Measurements from ENCODE around the gene PDHB.
A peak's percentile ranks its signal among the peaks of the same experiment; 100 is the strongest.
"Not testable (repeated sequence)": the region's sequence is repeated elsewhere in the genome, so short reads cannot be mapped to it uniquely, and the experiment has no call there.

PDHB gene

DNA sequence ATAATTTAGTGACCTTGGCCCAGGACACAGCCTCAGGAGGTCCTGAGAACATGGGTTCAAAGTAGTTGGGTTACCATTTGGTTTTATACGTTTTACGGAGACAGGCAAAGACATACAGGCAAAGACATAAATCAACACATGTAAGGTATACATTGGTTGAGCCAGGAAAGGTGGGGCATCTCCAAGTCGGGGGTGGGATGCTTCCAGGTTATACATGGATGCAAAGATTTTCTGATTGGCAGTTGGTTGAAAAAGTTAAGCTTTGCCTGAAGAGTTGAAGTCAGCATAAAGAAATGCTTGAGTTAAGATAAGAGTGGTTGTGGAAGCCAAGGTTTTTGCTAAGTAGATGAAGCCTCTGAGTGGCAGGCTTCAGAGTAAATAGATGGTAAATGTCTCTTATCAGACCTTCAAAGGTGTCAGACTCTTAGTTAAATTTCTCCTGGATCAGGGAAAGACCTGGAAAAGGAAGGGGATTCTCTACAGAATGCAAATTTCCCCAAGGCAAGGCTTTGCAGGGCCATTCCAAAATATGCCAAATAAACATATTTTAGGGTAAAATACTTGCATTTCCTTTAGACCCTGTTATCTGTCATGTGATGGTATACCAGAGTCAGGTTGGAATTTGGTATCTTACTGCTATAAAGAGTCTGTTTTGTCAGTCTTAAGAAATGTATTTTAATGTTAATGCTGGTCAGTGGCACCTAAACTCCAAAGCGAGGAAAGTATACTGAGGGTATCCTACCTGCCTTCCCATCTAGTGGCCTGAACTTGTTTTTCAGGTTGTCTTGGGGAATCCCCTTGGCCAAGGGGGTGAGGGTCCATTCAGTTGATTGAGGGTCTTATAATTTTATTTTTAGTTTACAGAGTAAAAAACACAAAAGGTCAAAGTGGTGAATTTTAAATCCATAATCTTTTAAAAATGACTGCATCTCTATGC is 8.2 kb upstream of the PDHB start:
- DNase-seq (ENCODE audit: low read depth), result no peak
- no peak overlapping the region for H3K4me3 ChIP-seq (ENCODE audit: low read depth, low read length)

DNA sequence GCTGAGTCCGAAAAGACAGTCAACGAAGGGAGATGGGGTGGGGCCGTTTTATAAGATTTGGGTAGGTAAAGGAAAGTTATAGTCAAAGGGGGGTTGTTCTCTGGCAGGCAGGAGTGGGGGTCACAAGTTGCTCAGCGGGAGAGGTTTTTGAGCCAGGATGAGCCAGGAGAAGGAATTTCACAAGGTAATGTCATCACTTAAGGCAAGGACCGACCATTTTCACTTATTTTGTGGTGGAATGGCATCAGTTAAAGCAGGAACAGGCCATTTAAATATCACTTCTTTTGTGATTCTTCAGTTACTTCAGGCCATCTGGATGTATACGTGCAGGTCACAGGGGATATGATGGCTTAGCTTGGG is 7.3 kb upstream of the PDHB start:
- not testable (repeated sequence) for H3K4me3 ChIP-seq (ENCODE audit: low read depth, low read length); DNase-seq (ENCODE audit: low read depth)

DNA sequence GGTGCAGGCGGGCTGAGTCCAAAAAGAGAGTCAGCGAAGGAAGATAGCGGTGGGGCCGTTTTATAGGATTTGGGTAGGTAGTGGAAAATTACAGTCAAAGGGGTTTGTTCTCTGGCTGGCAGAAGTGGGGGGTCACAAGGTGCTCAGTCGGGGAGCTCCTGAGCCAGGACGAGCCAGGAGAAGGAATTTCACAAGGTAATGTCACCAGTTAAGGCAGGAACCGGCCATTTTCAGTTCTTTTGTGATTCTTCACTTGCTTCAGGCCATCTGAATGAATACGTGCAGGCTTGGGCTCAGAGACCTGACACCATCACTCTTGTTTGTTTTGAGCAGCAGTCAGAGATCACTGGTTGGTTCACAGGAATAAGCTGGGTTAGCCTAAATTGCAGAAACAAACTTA is 3.6 kb upstream of the PDHB start:
- DNase-seq (ENCODE audit: low read depth); H3K4me3 ChIP-seq (ENCODE audit: low read depth, low read length): not testable (repeated sequence)

- DNase-seq (ENCODE audit: low read depth), result no peak
- H3K4me3 ChIP-seq (ENCODE audit: low read depth, low read length), result no peak overlapping the region
These were observed 1.4 kb upstream of the PDHB start for GRCh38 chr3:58434990-58435389.

DNA sequence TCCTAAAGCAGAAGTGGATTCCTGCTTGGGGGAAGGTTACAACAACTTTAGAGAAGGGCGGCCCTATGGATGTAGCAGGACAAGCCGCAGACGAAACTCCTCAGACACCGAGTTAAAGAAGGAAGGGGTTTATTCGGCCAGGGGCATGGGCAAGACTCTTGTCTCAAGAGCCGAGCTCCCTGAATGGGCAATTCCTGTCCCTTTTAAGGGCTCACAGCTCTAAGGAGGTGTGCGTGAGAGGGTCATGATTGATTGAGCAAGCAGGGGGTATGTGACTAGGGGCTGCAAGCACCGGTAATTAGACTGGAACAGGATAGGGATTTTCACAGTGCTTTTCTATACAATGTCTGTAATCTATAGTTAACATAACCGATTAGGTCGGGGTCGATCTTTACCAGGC is 879 bp upstream of the PDHB start:
- no peak overlapping the region for H3K4me3 ChIP-seq (ENCODE audit: low read depth, low read length)
- no peak for DNase-seq (ENCODE audit: low read depth)

- no peak for DNase-seq (ENCODE audit: low read depth)
- peak overlapping the region; percentile 36 for H3K4me3 ChIP-seq (ENCODE audit: low read depth, low read length)
These were observed 504 bp upstream of the PDHB start for GRCh38 chr3:58434168-58434504.

DNA sequence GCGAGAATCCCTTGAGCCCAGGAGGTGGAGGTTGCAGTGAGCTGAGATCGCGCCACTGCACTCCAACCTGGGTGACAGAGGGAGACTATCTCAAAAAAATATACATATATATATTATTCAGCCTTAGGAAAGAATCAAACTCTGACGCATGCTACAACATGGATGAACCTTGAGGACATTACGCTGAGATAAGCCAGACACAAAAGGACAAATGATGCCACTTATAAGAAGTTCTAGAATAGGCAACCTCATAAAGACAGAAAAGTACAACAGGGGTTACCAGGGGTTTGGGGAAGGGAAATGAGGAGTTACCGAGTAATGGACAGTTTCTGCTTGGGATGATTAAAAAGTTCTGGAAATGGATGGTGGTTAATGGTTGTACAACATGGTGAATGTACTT is 727 bp downstream of the PDHB start:
- DNase-seq (ENCODE audit: low read depth), result no peak
- peak overlapping the region; percentile 82 for H3K4me3 ChIP-seq (ENCODE audit: low read depth, low read length)

DNA sequence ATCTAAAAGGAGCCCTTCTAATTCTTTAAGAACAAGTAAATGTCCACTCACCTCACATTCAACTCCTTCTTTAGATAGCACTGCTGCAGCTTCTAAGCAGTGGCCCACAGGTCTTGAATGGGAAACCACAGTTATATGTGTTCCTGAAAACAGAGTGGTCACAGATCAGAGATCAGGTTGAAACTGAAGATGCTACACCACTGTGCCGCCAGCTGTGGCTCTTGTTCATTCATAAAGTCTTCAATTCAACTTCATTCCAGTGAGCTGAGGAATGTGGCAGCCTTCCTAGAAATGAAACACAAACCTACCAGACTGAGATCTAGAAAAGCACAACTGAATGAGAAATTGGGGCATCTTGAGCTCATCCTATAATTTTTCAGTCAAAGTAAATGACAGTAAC is 4.0 kb downstream of the PDHB start:
- H3K4me3 ChIP-seq (ENCODE audit: low read depth, low read length), result no peak overlapping the region
- DNase-seq (ENCODE audit: low read depth), result no peak

- no peak overlapping the region for H3K4me3 ChIP-seq (ENCODE audit: low read depth, low read length)
- DNase-seq (ENCODE audit: low read depth), result no peak
These were observed 5.8 kb downstream of the PDHB start for GRCh38 chr3:58427661-58428361.

- H3K4me3 ChIP-seq (ENCODE audit: low read depth, low read length), result no peak overlapping the region
- DNase-seq (ENCODE audit: low read depth), result no peak
These were observed 7.8 kb downstream of the PDHB start for GRCh38 chr3:58425782-58426181.

DNA sequence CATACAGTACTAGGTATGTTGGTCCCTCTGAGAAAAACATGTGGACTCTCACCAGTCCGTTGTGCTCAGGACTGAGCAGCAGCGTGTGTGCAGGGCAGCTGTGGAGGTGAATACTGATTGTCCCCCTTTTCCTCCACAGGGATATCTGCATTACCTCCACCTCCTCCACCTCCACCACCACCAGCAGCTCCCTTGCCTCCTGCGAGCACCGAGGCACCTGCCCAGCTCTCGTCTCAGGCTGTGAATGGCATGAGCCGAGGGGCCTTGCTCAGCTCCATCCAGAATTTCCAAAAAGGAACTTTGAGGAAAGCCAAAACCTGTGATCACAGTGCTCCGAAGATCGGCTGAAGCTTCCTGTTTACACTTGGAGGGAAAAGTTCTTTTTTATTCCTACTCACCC is 9.0 kb downstream of the PDHB start:
- no peak overlapping the region for H3K4me3 ChIP-seq (ENCODE audit: low read depth, low read length)
- no peak for DNase-seq (ENCODE audit: low read depth)

DNA sequence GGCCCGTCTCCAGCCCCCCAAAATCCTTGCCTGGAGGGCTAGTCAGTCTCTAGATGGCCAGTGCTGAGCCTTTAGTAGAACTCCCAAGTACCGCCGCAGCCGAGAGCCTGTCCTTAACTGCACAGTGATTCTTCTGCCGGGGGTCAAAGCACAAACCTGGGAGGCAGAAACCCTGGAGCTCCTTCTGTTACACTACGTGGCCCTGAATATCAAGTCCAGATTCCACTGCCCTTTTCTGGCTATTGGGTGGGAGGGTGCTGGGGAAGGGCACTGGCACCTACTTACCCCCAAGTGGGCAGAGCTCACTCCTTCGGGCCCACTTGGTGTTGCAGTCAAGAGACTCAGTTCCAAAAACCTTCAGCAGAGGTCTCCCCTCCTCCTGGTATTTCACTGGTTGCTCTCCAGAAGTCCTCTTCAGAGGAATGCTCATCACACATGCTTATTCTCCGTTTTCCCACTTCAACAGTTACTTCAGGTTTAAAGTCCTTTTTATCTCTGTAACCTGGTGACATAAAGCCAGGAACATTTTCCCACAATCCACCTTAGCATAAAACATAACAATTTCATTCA is 10.8 kb downstream of the PDHB start:
- H3K4me3 ChIP-seq (ENCODE audit: low read depth, low read length), result no peak overlapping the region
- no peak for DNase-seq (ENCODE audit: low read depth)

GRCh38 chr3:58421004-58421403 is 12.6 kb downstream of the PDHB start:
- no peak overlapping the region for H3K4me3 ChIP-seq (ENCODE audit: low read depth, low read length)
- no peak for DNase-seq (ENCODE audit: low read depth)

DNA sequence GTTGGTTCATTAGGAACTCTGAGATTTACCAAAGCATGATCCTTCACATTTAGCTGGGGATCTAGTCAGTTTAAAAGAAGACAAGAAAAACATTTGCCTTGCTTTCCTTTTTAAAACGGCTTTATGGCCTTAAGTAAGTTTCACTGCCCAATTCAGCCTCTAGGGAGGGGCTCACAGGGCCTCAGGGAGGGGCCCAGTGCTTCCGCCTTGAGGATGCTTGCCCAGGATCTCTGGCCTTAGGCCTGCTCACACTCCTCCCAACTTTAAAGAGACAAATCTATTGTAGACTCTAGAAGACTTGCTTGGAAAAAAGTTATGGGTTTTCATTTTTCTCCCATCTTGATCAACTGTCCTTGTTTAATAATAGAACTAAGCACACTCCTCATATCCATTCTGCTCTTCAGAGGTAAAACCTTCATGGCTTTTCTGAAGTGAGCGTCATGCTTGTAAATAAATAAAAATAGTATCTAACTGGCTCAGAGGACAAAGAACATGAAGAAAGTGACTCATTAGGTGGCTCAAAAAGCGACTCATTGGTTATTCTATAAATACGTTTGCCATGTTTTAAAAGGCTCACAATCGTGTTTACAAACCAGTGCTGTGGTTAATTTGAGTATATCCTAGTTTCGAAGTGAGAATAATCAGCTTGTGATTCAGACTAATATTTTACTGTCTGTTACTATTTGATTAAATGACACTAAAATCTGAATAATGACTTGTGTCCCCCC is 13.7 kb downstream of the PDHB start:
- H3K4me3 ChIP-seq (ENCODE audit: low read depth, low read length), result no peak overlapping the region
- no peak for DNase-seq (ENCODE audit: low read depth)

GRCh38 chr3:58418227-58418626 is 15.4 kb downstream of the PDHB start:
- H3K4me3 ChIP-seq (ENCODE audit: low read depth, low read length), result no peak overlapping the region
- DNase-seq (ENCODE audit: low read depth), result no peak

DNA sequence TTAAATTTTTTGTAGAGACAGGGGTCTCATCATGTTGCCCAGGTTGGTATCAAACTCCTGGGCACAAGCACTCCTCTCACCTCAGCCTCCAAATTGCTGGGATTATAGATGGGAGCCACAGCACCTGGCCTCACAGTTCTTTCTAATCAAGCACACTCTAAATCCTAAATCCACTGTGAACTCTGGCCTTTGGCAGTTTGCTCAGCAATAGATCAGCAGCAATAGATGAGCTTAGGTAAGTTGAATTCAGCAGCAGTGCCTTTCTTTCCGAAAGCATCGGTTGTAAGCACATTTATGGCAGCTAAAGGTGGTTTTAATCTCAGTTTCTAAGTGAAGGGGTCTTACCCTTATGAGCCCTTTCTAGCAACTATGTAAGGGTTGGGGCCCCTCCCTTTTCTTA is 16.6 kb downstream of the PDHB start:
- no peak overlapping the region for H3K4me3 ChIP-seq (ENCODE audit: low read depth, low read length)
- DNase-seq (ENCODE audit: low read depth), result no peak

DNA sequence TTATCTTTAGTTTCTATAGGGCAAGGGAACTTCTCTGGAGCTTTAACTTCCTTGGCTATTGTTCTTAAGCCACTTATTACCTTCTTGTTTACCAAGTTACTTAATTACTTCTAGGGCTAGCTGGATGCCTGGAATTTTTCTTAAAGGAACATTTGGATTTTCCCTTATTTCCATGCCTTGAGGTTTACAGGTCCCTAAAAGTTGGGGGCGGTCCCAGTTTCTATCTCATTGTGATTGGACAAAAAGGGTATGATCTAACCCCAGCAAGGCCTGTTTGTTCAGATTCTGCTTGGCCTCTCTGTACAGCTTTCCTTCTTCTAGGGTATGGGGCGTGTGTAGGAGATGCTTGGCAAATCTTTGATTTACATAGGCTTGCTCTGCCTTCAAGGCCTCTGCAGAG is 17.4 kb downstream of the PDHB start:
- DNase-seq (ENCODE audit: low read depth), result no peak
- no peak overlapping the region for H3K4me3 ChIP-seq (ENCODE audit: low read depth, low read length)

GRCh38 chr3:58414538-58415197 is 19.0 kb downstream of the PDHB start:
- no peak for DNase-seq (ENCODE audit: low read depth)
- no peak overlapping the region for H3K4me3 ChIP-seq (ENCODE audit: low read depth, low read length)

Data from skeletal muscle cell (primary cell).